Liver (tissue), 3 donors: ENCODE results near the gene MTERF4.

Experiments
- ATF3 ChIP-seq: IDR thresholded peaks from 2 replicates; pipeline ENCODE4 v1.6.1; 2016; ENCODE audit warnings: antibody characterized with exemption
- CTCF ChIP-seq: fragments of 150-350 bp; IDR thresholded peaks from 2 replicates; pipeline ENCODE4 v1.5.1; 2017; ENCODE audit warnings: improper control_type of control experiment, low read depth, low read length; ENCODE audit not compliant: missing input control
- JUND ChIP-seq, 2 donors: IDR thresholded peaks; 2 replicates each; pipeline ENCODE4 v1.6.1; 2016; ENCODE audit warnings: antibody characterized with exemption in 2 of 2
- MAX ChIP-seq: IDR thresholded peaks from 2 replicates; pipeline ENCODE4 v1.6.1; 2016; ENCODE audit warnings: antibody characterized with exemption
- REST ChIP-seq: IDR thresholded peaks from 2 replicates; pipeline ENCODE4 v1.6.1; 2016; ENCODE audit warnings: antibody characterized with exemption, mild to moderate bottlenecking
- SP1 ChIP-seq: IDR thresholded peaks from 2 replicates; pipeline ENCODE4 v1.6.1; 2018; ENCODE audit warnings: antibody characterized with exemption, mild to moderate bottlenecking
- YY1 ChIP-seq: IDR thresholded peaks from 2 replicates; pipeline ENCODE4 v1.6.1; 2016; ENCODE audit warnings: antibody characterized with exemption, mild to moderate bottlenecking
- donor health status: healthy.
- donor health status: healthy.

- TF ChIP-seq CTCF (no peak), ATF3 (no peak), REST (no peak), YY1 (no peak), SP1 (no peak), MAX (no peak), JUND (IDR thresholded peaks at IDR 0.05) (no peak)
Measured at GRCh38 chr2:241114836-241115235, 12.7 kb upstream of the MTERF4 start.
